HG03521 (cell line): ENCODE results near the gene TAF1B.
A peak's percentile ranks its signal among the peaks of the same experiment; 100 is the strongest.
"Not testable (repeated sequence)": the region's sequence is repeated elsewhere in the genome, so short reads cannot be mapped to it uniquely, and the experiment has no call there.

ENCODE experiments used
- ATAC-seq: cut with Tn5 transposase; IDR thresholded peaks from one replicate; pipeline ENCODE4 v1.9.1; 2021; ENCODE audit warnings: mild to moderate bottlenecking, moderate library complexity; ENCODE audit not compliant: unreplicated experiment

TAF1B gene

GRCh38 chr2:9879455-9880194 lies 36.4 kb downstream of the TAF1B start:
- no peak for ATAC-seq

- no peak for ATAC-seq
These were observed 40.6 kb downstream of the TAF1B start for GRCh38 chr2:9883897-9884296.

- ATAC-seq = no peak
These were observed 41.2 kb downstream of the TAF1B start for GRCh38 chr2:9884436-9884835.

GRCh38 chr2:9885036-9885684 lies 41.9 kb downstream of the TAF1B start:
- no peak for ATAC-seq

GRCh38 chr2:9887513-9887912 lies 44.2 kb downstream of the TAF1B start:
- no peak for ATAC-seq

- no peak for ATAC-seq
These were observed 46.6 kb downstream of the TAF1B start for GRCh38 chr2:9889812-9890261.

GRCh38 chr2:9892236-9892635 lies 49.0 kb downstream of the TAF1B start:
- ATAC-seq = no peak

- ATAC-seq = no peak
These were observed 52.7 kb downstream of the TAF1B start for GRCh38 chr2:9895669-9896590.

GRCh38 chr2:9897331-9897737 lies 54.1 kb downstream of the TAF1B start:
- ATAC-seq = no peak

GRCh38 chr2:9897846-9898245 lies 54.6 kb downstream of the TAF1B start:
- no peak for ATAC-seq

GRCh38 chr2:9905413-9905812 lies 62.1 kb downstream of the TAF1B start:
- ATAC-seq = no peak

GRCh38 chr2:9907402-9907801 lies 64.1 kb downstream of the TAF1B start:
- ATAC-seq = no peak

GRCh38 chr2:9908639-9909038 lies 65.4 kb downstream of the TAF1B start:
- ATAC-seq = no peak

GRCh38 chr2:9909106-9909505 lies 65.8 kb downstream of the TAF1B start:
- ATAC-seq = no peak

- no peak for ATAC-seq
These were observed 67.4 kb downstream of the TAF1B start for GRCh38 chr2:9910699-9911098.

- no peak for ATAC-seq
These were observed 69.2 kb downstream of the TAF1B start for GRCh38 chr2:9912468-9912867.

GRCh38 chr2:9914384-9915065 lies 71.3 kb downstream of the TAF1B start:
- ATAC-seq = peak; percentile 99

GRCh38 chr2:9918275-9918674 lies 75.0 kb downstream of the TAF1B start:
- no peak for ATAC-seq

- ATAC-seq = no peak
These were observed 76.2 kb downstream of the TAF1B start for GRCh38 chr2:9919512-9919911.

GRCh38 chr2:9927020-9927419 lies 83.7 kb downstream of the TAF1B start:
- ATAC-seq = not testable (repeated sequence)

GRCh38 chr2:9937258-9937657 lies 94.0 kb downstream of the TAF1B start:
- no peak for ATAC-seq
